SJSA1 (cell line): ENCODE measurements around the gene MSI2. TPM values are rescaled to one million over a fixed set of nuclear protein-coding genes. Genes with fewer than 3 reads are reported as not detected.

Source experiments
- DNase-seq, 2 experiments: peaks; one replicate each; pipeline ENCODE4 v3.0.0-alpha.2; 2015 to 2020; ENCODE audit warnings: low spot score in 2 of 2, low read depth in 1 of 2
- H3K27ac ChIP-seq: fragments of 250-450 bp; sonication (Bioruptor Pico); 2 replicates; pipeline ENCODE4 v1.5.1; 2020; ENCODE audit warnings: mild to moderate bottlenecking, moderate library complexity
- H3K27me3 ChIP-seq: fragments of 250-450 bp; sonication (Bioruptor Pico); replicated peaks from 2 replicates; pipeline ENCODE4 v1.5.1; 2020; ENCODE audit warnings: mild to moderate bottlenecking, moderate library complexity
- H3K36me3 ChIP-seq: fragments of 250-450 bp; sonication (Bioruptor Pico); 2 replicates; pipeline ENCODE4 v1.5.1; 2020; ENCODE audit warnings: mild to moderate bottlenecking
- H3K4me1 ChIP-seq: fragments of 250-450 bp; sonication (Bioruptor Pico); replicated peaks from 2 replicates; pipeline ENCODE4 v1.6.1; 2021; ENCODE audit warnings: mild to moderate bottlenecking
- H3K4me3 ChIP-seq: fragments of 250-450 bp; sonication (Bioruptor Pico); 2 replicates; pipeline ENCODE4 v1.5.1; 2020; ENCODE audit warnings: mild to moderate bottlenecking
- H3K9me3 ChIP-seq: fragments of 250-450 bp; sonication (Bioruptor Pico); replicated peaks from 2 replicates; pipeline ENCODE4 v1.5.1; 2020; ENCODE audit warnings: mild to moderate bottlenecking
- total RNA-seq: library from RNA; depleted of rRNA; stranded (reverse); fragments of >200 nt; shearing (Covaris generic); gene quantifications from 2 replicates; pipeline ENCODE4 v1.2.3, GENCODE V29; 2014

The MSI2 gene
- total RNA-seq, 1 experiment from 2014 or later: 39.8 TPM

DNA sequence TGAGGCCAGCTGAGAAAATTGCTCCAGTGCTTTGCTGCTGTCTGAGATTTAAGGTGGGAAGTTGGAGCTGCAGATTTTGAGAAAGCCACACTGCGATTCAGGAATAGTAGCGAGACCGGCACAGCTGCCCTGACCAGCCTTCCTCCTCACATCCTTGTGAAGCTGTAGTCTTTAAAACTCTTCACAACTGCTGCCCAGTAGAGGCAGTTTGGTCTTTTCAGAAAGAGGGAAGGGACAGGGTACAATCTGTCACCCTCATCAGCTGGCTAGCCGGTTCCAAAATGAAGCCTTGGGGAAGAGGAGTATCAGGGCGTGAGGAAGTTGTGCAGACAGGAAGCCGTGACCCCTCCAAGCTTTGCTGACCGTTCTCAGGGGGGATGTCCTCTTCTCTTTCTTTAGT lies 195.3 kb downstream of the MSI2 start:
- no peak overlapping the region for H3K27ac ChIP-seq
- H3K36me3 ChIP-seq: no peaks in the 10 kb centered on the region
- no peak for DNase-seq
- no peaks in the 10 kb centered on the region for H3K9me3 ChIP-seq
- H3K4me1 ChIP-seq: peaks cover 17% of the 10 kb centered on the region
- no peak overlapping the region for H3K4me3 ChIP-seq
- H3K27me3 ChIP-seq: no peaks in the 10 kb centered on the region

GRCh38 chr17:57453841-57454425 lies 197.6 kb downstream of the MSI2 start:
- no peaks in the 10 kb centered on the region for H3K9me3 ChIP-seq
- peaks cover 24% of the 10 kb centered on the region for H3K4me1 ChIP-seq
- H3K4me3 ChIP-seq: no peak overlapping the region
- DNase-seq: no peak
- no peak overlapping the region for H3K27ac ChIP-seq
- H3K27me3 ChIP-seq: no peaks in the 10 kb centered on the region
- H3K36me3 ChIP-seq: no peaks in the 10 kb centered on the region

DNA sequence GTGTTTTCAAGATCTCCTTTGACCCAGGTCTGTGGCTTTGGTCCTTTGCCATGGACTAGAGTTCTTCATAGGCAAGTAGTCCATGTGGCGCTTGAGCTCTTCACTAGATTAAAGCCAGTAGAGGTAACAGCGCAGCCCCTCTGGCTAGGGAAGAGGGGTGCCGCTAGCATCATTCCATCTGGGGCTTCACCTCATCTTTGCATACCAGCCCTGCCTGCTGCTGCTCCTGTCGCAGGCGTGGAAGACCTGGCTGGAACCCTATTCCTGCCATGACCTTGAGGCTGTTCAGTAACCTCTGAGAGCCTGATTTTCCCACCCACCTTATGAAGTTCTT lies 198.4 kb downstream of the MSI2 start:
- no peak overlapping the region for H3K4me3 ChIP-seq
- peaks cover 32% of the 10 kb centered on the region for H3K4me1 ChIP-seq
- no peaks in the 10 kb centered on the region for H3K36me3 ChIP-seq
- H3K9me3 ChIP-seq: no peaks in the 10 kb centered on the region
- H3K27me3 ChIP-seq: no peaks in the 10 kb centered on the region
- DNase-seq: no peak
- peak overlapping the region; percentile 49 for H3K27ac ChIP-seq

GRCh38 chr17:57455063-57455914 lies 199.0 kb downstream of the MSI2 start:
- Histone ChIP-seq H3K9me3 (no peaks in the 10 kb centered on the region), H3K36me3 (no peaks in the 10 kb centered on the region), H3K27me3 (no peaks in the 10 kb centered on the region), H3K4me1 (peaks cover 36% of the 10 kb centered on the region), H3K27ac (peak overlapping the region; percentile 49), H3K4me3 (no peak overlapping the region)
- DNase-seq: peak; percentile 77 to 84

DNA sequence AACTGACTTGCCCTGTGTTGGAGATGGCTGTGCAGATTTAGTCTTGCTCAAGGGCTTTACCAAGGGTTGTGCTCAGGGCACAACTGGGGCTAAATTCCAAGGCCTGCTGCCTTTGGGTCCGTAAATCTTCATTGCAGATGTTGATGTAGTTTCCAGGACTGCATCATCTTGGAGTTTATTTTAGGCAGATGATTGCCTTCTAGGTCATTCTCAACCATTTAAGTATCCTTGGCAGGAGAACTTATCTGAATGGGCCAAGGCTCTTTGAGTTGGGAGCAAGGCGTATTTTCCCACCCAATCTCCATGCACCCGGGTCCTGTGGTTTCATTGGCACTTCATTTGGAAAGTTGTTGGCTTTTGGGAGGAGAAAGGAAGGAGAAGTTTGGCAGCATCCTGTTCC lies 200.3 kb downstream of the MSI2 start:
- DNase-seq: no peak
- no peak overlapping the region for H3K4me3 ChIP-seq
- no peaks in the 10 kb centered on the region for H3K9me3 ChIP-seq
- no peaks in the 10 kb centered on the region for H3K27me3 ChIP-seq
- no peak overlapping the region for H3K27ac ChIP-seq
- no peaks in the 10 kb centered on the region for H3K36me3 ChIP-seq
- H3K4me1 ChIP-seq: peaks cover 44% of the 10 kb centered on the region

- no peak overlapping the region for H3K4me3 ChIP-seq
- no peaks in the 10 kb centered on the region for H3K36me3 ChIP-seq
- no peak for DNase-seq
- no peaks in the 10 kb centered on the region for H3K9me3 ChIP-seq
- no peak overlapping the region for H3K27ac ChIP-seq
- no peaks in the 10 kb centered on the region for H3K27me3 ChIP-seq
- peaks cover 48% of the 10 kb centered on the region for H3K4me1 ChIP-seq
These were observed 200.9 kb downstream of the MSI2 start for GRCh38 chr17:57457188-57457587.

GRCh38 chr17:57458718-57459285 lies 202.5 kb downstream of the MSI2 start:
- peaks cover 64% of the 10 kb centered on the region for H3K4me1 ChIP-seq
- DNase-seq: no peak
- peak overlapping the region; percentile 66 for H3K27ac ChIP-seq

GRCh38 chr17:57459286-57459915 lies 203.1 kb downstream of the MSI2 start:
- Histone ChIP-seq H3K4me1 (peaks cover 67% of the 10 kb centered on the region), H3K36me3 (no peaks in the 10 kb centered on the region), H3K27ac (peak overlapping the region; percentile 66), H3K9me3 (no peaks in the 10 kb centered on the region), H3K27me3 (no peaks in the 10 kb centered on the region), H3K4me3 (no peak overlapping the region)
- DNase-seq: peak; percentile 92 to 97

More at GRCh38 chr17:57458718-57459285, 202.5 kb downstream of the MSI2 start:
- H3K4me3 ChIP-seq: no peak overlapping the region
- no peaks in the 10 kb centered on the region for H3K36me3 ChIP-seq
- H3K9me3 ChIP-seq: no peaks in the 10 kb centered on the region
- H3K27me3 ChIP-seq: no peaks in the 10 kb centered on the region

DNA sequence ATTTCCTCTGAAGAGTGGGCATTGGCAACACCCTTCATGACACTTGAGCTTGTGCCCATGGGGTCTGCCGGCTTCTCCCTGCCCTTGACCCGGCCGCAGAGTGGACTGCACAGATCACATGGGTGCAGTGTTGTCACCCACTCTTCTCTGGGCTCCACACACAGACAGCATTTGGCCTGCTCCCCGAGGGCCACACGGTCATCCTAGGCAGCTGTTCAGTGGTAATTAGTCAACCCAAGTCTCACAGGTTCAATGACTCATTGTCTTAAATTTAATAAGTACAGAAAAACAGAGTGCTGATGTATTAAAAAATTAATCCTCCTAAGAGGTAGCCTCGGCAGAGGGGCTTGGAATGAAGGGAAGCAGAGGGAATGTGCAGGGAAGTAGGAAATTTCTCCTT lies 204.8 kb downstream of the MSI2 start:
- H3K9me3 ChIP-seq: no peaks in the 10 kb centered on the region
- DNase-seq: no peak

GRCh38 chr17:57462007-57462579 lies 205.8 kb downstream of the MSI2 start:
- H3K27ac ChIP-seq: 0 out of 2 replicates have a peak overlapping the region, but pooled peaks have one; percentile 72
- no peaks in the 10 kb centered on the region for H3K36me3 ChIP-seq
- no peaks in the 10 kb centered on the region for H3K9me3 ChIP-seq
- H3K27me3 ChIP-seq: no peaks in the 10 kb centered on the region
- H3K4me3 ChIP-seq: no peak overlapping the region
- H3K4me1 ChIP-seq: peaks cover 50% of the 10 kb centered on the region
- DNase-seq: no peak

More for the DNA sequence above, 204.8 kb downstream of the MSI2 start:
- H3K4me1 ChIP-seq: peaks cover 50% of the 10 kb centered on the region
- H3K4me3 ChIP-seq: no peak overlapping the region
- H3K27ac ChIP-seq: no peak overlapping the region
- H3K36me3 ChIP-seq: no peaks in the 10 kb centered on the region
- H3K27me3 ChIP-seq: no peaks in the 10 kb centered on the region

DNA sequence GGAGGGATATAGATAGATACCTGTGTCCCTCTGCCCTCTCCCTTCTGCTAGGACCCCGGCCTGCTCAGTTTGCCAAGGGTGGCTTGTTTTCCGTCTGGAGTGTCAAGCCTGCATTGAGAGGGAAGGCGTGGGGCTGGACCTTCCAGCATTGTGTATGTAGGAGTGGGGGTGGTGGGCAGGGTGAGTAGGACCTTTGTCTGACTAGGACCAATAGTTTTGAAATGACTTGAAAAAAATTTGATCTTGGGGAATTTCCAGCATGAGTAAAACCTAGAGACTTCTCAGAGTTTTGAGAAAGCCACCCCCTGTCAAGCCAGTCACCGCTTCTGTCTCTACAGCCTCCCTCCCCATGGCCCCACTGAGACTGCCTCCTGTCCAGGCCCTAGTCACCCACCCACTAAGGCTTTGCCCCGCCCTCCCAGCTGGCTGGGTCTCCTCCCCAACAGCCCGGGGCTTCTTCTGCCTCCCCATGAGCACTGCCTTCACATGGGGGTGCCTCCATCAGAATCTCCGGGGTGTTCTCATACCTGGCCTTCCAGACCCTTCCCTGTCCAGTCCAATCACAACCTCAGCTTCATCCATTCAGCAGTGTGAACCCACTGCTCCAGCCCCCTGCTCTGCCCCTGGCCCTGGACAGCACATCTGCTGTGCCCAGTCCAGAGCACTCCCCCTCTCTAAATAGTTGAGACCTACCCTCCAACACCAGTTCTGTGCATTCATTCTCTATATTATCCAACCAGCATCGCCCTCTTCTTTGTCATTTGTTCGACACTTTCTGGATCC lies 207.0 kb downstream of the MSI2 start:
- Histone ChIP-seq H3K27ac (peak overlapping the region; percentile 72), H3K4me3 (no peak overlapping the region)

GRCh38 chr17:57464191-57464864 lies 208.0 kb downstream of the MSI2 start:
- no peaks in the 10 kb centered on the region for H3K9me3 ChIP-seq
- DNase-seq: no peak
- no peak overlapping the region for H3K4me3 ChIP-seq
- H3K27me3 ChIP-seq: no peaks in the 10 kb centered on the region
- H3K4me1 ChIP-seq: peaks cover 39% of the 10 kb centered on the region
- no peak overlapping the region for H3K27ac ChIP-seq
- no peaks in the 10 kb centered on the region for H3K36me3 ChIP-seq

More for the DNA sequence above, 207.0 kb downstream of the MSI2 start:
- H3K27me3 ChIP-seq: no peaks in the 10 kb centered on the region
- H3K36me3 ChIP-seq: no peaks in the 10 kb centered on the region
- H3K4me1 ChIP-seq: peaks cover 50% of the 10 kb centered on the region
- DNase-seq: peak; percentile 89 to 95
- no peaks in the 10 kb centered on the region for H3K9me3 ChIP-seq
